GM19467 (cell line): ENCODE data around the gene ARPC1A.
A peak's percentile ranks its signal among the peaks of the same experiment; 100 is the strongest.
"Not testable (repeated sequence)": the region's sequence is repeated elsewhere in the genome, so short reads cannot be mapped to it uniquely, and the experiment has no call there.

ENCODE experiments used
- ATAC-seq: cut with Tn5 transposase; IDR thresholded peaks from one replicate; pipeline ENCODE4 v1.9.1; 2021; ENCODE audit warnings: mild to moderate bottlenecking, moderate library complexity; ENCODE audit not compliant: unreplicated experiment

ARPC1A gene

DNA sequence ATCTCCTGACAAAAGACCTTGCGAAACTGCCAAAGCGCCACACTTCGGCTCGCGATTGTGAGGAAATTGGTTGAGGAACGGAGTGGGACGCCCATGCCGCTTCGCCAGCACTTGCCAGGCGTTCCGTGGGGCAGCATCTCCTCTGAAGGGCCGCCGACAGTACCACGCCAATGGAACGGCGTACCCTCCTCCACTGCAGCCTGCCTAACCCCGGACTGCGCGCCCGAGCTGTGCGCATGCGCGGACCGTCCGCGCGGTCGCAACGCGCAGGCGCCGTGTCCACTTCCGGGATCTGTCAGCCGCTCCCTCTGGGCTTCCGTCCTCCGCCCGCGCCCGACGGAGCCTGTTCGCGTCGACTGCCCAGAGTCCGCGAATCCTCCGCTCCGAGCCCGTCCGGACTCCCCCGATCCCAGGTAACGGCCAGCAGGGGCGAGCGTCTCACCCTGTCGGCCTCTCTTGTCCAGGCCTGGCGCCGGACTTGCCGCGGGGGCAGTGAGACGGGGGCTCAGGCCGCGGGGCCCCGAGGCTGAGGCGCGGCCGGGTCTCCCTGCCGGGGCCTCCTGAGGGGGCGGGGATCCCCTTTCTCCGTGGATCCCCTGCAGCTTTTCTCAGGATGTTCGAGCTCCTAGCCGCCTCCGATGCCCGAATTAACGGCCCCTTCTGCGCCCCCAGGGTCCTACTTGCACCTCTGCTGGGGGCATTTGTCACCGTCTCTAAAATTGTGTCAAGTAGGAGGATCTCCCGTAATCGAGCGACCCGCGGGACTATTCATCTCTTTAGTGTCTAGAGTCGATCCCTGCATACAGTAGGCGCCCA is at the start of gene ARPC1A:
Gene ARPC1A (plus strand): TSS at position 307 of the 816 bp plus-strand sequence. CDS start 7,456 bp downstream, outside the sequence.
- ATAC-seq, result peak; percentile 86

DNA sequence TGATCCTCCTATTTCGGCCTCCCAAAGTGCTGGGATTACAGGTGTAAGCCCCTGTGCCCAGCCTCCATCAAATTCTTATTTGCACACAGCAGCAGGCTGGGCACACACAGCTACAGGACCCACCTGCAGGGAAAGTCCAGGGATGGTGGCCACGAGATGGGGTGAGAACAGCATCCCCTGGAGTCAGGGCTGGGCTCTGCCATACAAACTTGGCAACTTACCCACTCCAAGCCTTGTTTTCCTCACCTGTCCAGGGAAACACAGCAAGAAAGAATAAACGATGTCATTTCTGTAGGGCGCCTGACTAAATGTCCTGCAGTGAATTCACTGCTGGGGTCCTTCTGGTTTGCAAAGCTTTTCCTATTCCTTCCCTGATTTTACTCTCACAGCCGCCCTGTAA is 47.5 kb upstream of the ARPC1A start:
- no peak for ATAC-seq

DNA sequence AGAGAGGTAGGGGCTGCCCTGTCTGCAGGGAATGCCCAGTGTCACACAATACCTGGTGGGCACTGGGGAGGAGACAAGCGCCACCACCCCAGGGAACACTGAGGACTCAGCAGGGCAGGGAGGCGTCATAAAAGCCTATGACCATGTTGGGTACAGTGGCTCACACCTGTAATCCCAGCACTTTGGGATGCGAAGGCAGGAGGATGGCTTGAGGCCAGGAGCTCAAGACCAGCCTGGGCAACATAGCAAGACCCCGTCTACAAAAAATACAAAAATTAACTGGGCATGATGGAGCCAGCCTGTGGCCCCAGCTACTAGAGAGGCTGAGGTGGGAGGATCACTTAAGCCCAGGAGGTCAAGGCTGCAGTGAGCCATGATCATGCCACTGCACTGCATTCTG is 41.5 kb upstream of the ARPC1A start:
- not testable (repeated sequence) for ATAC-seq

DNA sequence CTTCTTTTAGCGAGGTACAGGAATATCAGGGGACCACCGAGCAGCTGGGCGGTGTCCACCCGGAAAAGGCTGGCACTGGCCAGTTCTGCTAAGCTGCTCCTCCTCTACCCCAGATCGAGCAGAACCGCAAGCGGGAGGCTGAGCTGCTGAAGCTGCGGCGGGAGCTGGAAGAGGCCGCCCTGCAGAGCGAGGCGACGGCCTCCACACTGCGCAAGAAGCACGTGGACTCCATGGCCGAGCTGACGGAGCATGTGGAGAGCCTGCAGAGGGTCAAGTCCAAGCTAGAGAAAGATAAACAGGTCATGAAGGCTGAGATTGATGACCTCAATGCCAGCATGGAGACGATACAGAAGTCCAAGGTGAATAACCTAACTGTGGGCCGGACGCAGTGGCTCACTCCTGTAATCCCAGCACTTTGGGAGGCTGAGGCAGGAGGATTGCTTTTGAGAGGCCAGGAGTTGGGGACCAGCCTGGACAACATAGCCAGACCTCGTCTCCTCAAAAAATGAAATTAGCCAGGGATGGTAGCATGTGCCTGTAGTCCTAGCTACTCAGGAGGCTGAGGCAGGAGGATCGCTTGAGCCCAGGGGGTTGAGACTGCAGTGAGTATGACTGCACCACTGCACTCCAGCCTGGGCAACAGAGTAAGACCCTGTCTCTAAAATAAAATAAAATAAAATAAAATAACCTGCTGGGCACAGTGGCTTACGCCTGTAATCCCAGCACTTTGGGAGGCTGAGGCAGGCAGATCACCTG is 37.7 kb upstream of the ARPC1A start:
- no peak for ATAC-seq

DNA sequence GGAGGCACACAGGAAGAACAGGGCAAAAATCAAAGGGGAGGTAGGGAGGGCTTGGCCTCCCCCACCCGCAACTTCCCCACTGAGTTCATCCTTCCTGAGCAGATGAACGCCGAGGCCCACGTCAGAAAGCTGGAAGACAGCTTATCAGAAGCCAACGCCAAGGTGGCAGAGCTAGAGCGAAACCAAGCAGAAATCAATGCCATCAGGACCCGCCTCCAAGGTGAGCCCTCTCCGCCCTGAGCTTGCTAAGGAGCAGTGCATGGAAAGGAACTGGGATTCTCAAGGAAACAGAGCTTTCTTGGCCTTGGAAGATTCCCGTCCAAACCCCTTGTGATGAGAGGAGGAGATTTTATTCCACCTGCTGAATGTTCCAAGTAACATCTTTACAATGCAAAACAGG is 36.5 kb upstream of the ARPC1A start:
- ATAC-seq, result no peak

DNA sequence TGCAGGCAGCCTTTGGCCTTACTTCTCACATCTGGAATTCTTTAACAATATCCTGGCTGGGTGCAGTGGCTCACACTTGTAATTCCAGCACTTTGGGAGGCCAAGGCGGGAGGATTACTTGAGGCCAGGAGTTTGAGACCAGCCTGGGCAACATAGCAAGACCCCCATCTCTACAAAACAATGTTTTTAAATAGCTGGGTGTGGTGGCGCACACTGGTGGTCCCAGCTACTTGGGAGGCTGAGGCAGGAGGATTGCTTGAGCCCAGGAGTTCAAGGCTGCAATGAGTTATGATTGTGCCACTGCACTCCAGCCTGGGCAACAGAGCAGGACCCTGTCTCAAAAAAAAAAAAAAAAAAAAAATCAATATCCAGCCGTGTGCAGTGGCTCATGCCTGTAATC is 35.5 kb upstream of the ARPC1A start:
- ATAC-seq, result not testable (repeated sequence)

DNA sequence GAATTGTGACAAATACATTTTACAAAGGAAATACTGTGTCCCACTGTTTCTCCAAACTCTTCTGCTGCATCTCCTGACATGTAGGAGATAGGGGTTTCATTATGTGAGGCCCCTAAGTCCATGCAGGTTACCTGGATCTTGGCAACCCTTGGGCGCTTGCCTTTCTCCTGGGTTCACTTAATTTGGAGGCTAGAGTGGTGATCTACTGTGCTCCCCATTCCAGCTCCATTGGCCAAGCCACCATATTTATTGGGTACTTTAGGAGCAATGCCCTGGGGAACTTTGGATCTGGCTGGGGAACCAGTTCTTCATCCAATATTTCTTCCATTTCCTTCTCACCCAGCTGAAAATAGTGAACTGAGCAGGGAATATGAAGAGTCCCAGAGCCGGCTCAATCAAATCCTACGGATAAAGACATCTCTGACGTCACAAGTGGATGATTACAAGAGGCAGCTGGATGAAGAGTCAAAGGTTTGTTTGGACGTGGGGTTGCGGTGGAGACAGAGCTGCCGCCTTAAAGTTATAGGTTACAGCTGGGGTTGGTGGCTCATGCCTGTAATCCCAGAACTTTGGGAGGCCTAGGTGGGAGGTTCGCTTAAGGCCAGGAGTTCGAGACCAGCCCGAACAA is 34.6 kb upstream of the ARPC1A start:
- ATAC-seq, result no peak

DNA sequence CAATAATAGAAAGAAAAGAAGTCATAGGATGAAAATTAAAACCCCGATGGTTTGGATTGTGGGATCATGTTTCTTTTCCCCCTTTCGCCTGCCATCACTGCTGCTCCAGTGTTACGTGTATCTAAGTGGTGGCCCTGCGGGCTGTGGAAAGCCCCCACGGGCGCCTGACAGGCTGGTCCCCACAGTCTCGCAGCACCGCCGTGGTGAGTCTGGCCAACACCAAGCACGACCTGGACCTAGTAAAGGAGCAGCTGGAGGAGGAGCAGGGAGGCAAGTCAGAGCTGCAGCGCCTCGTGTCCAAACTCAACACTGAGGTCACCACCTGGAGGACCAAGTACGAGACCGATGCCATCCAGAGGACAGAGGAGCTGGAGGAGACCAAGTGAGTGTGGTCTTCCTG is 33.6 kb upstream of the ARPC1A start:
- ATAC-seq, result no peak

DNA sequence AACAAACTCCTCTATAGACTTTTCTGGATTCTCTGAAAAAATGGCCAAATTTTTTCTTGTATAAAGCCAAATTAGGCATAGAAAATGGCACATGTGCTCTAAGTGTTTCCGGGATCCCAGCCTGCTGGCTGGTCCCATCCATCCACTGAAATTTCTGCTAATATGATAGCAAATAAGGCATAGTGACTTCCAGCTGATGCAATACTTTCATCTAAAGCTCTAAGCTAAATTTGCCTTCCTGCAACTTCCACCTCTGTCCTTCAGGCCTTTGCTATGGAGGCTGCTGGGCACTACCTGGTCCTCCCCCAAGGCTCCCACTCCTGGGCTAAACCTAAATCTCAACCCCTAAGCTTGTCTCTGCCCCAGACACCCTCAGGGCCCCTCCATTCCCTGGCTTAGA is 32.5 kb upstream of the ARPC1A start:
- ATAC-seq, result no peak

DNA sequence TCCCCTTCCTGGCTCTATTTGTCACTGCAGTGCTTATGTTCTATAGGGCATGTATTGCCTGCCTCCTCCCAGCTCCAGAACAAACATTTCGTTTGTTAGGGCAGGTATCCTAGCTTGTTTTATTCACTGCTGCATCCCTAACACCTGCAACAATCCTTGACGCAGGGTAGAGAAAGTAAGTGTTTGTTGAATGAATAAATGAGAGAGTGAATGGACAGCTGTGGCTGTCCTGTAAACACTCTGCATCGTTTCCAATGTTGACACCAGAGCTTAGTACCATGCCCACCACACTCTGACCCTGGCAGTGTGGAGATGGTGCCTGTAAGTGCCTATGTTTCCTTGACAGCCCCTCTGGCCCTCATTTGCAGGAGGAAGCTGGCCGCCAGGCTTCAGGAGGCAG is 32.0 kb upstream of the ARPC1A start:
- no peak for ATAC-seq

DNA sequence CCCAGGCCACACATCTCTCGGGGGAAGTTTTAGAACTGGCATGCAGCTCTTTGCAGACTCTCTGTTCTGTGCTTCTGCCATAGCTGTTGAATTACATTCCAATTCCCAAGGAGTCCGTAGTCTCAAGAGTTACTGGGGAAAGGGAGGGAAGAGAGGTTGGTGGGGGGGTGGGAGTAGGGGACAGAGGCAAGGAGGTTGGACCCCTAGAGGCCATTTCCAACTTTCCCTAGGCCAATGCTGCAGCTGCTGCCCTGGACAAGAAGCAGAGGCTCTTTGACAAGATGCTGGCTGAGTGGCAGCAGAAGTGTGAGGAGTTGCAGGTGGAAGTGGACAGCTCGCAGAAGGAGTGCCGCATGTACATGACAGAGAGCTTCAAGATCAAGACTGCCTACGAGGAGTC is 29.2 kb upstream of the ARPC1A start:
- no peak for ATAC-seq

DNA sequence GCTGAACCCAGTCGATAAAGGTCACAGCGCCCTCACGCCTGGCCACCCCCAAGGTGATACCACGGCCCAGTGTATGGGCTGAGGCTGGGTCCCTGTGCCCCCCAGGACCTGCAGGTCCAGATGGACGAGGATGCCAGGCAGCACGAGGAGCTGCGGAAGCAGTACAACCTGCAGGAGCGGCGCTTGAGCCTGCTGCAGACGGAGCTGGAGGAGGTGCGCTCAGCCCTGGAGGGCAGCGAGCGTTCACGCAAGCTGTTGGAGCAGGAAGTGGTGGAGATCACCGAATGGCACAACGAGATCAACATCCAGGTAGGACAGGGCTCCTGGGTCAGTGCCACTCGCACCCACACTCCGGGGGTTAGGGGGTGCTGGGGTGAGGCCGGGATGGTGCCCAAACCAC is 24.2 kb upstream of the ARPC1A start:
- ATAC-seq, result no peak

DNA sequence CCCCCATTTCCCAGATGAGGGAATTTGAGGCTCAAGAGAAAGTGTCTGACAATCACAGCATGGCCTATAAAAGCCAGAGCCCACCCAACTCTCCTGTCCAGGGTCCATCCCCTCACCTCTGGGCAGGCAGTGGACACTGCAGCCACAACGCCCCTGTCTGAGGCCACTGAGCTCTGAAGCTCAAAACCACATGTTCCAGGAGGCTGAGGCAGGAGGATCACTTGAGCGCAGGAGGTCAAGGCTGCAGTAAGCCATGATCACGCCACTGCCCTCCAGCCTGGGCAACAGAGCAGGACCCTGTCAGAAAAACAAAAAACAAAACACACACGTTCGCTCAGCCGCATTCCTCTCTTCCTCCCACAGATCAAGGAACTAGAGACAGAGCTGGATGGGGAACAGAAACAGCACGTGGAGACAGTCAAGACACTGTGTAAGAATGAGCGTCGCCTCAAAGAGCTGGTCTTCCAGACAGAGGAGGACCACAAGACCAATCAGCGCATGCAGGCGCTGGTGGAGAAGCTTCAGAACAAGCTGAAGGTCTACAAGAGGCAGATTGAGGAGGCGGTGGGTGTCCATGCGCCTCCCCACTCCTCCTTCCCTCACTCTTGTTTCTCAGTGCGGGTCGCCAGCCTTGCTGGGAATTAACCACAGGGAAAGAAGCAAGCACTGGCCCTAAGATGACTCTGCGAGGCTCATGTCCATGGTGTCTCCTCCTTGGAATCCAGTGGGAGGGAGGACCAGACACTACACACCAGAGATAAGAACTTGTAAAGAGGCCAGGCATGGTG is 20.0 kb upstream of the ARPC1A start:
- no peak for ATAC-seq

DNA sequence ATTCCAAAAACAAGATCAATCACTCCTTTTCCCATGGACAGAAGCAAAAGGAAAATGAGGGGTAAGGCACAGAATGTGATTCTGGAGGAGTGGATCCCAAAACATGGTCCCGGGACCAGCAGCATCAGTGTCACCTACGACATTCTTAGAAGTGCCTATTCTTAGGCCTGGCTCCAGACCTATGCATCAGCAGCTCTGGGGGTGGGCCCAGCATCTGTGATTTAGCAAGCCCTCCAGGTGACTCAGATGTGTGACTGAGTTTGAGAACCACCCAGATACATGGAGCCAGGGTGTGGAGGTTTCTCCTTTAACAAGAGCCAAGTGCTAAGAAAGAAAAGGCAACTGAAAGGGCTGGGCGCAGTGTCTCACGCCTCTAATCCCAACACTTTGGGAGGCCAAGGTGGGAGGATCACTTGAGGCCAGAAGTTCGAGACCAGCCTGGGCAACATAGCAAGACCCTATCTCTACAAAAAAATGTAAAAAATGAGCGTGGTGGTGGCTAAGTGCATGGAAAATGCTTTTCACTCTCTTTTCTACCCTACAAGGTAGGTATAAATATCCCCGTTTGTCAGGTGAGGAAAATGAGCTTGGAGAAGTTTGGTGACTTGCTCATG is 17.1 kb upstream of the ARPC1A start:
- ATAC-seq, result no peak

DNA sequence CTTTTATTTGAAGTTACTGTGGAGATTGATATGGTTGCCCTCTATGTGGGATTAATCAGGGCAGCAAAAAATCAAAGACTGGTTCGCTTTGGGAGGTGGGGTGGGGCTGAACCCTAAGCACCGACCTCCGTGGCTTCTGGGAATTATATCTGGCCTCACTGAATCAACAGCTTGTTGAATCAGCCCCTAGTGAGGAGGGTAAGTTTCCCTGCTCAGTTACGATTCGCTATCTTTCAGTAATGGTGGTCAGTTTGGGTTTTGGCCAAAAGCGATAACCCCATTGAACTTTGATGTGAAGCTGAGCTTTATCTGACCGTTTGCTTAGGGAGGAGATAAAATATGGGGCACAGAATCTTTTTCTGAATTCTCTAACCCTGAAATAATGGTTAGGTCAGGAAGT is 16.6 kb upstream of the ARPC1A start:
- ATAC-seq, result no peak

DNA sequence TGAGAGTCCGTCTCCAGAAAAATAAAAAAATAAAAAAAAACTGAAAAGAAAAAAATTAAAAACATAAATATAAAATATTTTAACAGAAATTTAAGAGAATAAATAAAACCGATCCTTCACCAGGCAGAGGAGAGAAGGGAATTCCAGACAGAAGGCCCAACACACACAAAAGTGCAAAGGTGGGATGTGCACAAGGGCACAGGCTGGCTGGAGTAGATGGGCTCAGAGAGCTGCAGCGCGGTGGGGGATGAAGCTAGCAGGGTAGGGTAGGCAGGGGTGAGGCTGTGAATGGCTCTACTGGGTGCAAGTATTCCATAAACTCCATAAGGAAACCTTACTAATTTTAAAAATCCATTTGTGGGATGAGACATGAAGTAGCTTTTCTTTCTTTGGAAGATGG is 15.7 kb upstream of the ARPC1A start:
- no peak for ATAC-seq

DNA sequence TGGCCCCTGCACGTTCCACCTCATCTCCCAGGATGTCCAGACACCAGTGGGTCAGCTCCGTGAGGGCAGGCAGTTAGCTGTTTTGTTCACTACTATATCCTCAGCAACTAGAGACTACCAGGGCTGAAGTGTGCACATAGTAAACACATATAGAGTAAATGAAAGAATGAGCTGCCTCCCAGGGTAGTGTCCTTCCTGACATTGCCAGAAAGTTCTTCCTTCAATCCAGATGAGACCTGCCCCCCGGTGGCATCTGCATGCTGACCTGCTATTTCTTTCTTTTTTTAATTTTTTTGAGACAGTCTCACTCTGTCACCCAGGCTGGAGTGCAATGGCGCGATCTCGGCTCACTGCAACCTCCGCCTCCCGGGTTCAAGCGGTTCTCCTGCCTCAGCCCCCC is 14.0 kb upstream of the ARPC1A start:
- no peak for ATAC-seq

DNA sequence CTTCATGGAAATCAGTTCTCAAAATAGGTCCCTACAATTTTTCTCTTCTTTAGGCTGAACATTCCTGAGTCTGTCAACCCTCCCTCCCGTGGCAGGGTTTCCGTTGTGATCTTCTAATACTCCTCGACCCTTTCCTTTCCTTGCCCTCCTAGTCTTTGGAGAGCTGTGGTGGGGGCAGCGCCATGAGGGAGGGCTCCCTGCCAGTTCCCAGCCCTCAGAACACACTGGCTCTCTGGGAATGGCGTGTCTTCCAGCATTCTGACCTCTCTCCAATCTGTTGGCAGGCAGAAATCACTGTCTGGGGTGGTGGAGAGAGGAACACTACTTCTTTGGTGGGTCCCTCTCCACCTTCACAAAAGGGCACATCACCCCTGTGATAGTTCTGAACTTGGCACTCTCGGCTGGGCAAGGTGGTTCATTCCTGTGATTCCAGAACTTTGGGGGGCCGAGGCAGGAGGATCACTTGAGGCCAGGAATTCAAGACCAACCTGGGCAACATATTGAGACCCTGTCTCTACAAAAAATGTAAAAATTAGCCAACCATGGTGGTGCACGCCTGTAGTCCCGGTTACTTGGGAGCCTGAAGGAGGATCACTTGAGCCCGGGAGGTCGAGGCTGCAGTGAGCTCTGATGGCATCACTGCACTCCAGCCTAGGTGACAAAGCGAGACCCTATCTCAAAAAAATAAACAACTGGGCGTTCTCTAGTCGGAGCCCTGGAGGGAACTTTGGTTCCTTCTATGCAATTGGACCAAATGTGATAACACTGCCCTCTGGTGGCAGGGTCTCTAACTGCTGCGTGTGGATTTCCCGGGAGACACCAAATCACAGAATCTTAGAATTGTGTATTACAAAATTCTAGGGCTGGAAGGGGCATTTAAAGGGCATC is 13.1 kb upstream of the ARPC1A start:
- no peak for ATAC-seq

DNA sequence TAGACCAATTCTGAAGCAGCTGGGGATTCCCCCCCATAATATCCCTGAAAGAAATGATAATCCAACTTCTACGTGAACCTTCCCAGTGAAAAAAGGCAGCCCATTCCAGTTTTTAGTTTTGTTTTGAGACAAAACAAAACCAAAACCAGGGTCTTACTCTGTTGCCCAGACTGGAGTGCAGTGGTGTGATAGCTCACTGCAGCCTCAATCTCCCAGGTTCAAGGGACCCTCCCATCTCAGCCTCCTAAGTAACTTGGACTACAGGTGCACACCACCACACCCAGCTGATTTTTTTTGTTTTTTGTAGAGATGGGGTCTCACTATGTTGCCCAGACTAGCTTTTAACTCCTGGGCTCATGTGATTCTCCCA is 12.5 kb upstream of the ARPC1A start:
- ATAC-seq, result no peak

DNA sequence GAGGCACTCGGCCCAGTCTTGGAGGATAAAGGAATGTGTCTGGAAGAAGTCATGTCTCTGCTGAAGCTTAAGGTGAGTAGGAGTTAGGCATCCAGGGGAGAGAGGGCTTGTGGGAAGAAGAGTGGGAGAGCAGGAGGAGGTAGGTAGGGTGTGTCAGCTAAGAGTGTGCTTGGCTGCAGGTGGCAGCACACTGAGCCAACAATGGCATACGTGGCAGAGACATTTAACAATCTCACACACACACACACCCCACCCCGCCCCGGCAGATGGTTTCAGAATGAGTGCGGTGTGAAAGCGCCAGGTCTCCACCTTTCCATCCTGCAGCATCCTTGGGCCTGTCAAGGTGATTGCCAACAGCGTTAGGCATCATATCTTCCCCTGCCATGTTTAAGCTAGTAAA is 11.2 kb upstream of the ARPC1A start:
- no peak for ATAC-seq
